HG02678 (cell line): ENCODE results near the gene PORCN.
A peak's percentile ranks its signal among the peaks of the same experiment; 100 is the strongest.

Experiments
- ATAC-seq: cut with Tn5 transposase; IDR thresholded peaks from one replicate; pipeline ENCODE4 v1.9.1; 2021; ENCODE audit warnings: mild to moderate bottlenecking, moderate library complexity; ENCODE audit not compliant: unreplicated experiment

Gene PORCN

DNA sequence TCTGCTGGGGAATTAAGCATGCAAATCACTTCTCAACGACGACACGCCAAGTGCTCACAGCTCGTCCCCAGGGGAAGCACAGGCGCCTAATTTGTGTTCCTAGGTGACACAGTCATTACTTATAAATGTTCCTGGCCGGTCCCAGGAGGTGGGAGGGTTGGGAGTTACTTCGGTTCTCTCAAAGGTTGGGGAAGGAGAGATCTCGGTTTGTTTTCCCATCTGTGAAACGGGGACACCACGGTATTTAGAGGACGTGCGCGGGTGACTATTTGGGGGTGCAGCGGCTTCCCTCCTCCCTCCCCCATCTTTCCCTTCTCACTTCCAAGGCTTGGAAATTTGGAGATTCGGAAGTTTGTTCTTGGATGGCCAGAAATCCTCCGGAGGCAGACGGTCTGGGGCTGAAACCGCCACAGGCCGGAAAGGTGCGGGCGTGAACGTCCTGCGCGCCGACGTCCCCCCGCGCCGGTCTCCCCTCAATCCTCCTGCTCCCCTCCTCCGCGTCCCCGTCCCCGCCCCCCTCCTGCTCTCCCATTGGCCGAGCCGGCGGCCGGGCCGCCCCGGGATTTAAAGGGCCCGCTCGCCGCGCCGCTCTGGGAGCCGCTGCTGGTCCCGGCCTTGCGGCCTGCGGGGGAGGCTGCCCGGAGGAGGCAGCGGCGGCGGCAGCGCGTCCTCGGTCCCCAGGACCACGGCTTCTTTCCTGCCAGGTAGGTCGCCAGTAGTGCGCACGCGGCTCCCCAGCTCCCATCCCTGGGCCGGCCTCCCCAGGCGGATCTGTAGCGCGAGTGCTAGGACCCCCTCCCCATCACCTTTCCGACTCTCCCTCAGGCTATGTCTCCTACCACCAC lies at the start of gene PORCN:
Gene PORCN, plus strand, starts transcription at position 593 of the 845 bp plus-strand sequence. CDS start 829 bp downstream, outside the sequence.
- peak; percentile 88 for ATAC-seq

DNA sequence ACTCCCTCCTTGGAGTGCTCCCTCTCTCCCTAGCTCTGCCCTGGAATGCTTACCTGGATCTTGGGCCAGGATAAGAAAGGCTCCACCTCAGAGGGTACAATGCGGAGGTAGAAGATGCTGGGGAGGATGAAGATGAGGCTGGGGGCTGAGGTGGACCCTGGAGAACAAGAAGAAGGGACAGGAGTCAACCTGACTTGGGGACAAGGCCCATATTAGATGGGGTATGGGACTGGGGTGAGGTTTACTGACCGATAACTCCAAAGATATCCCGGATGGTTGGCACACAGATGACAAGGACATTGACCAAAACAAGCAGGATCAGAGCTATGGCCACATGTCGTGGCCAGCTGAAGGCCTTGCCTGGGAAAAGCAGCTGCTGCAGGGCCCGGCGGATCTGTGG lies 49.3 kb upstream of the PORCN start:
- ATAC-seq = no peak

DNA sequence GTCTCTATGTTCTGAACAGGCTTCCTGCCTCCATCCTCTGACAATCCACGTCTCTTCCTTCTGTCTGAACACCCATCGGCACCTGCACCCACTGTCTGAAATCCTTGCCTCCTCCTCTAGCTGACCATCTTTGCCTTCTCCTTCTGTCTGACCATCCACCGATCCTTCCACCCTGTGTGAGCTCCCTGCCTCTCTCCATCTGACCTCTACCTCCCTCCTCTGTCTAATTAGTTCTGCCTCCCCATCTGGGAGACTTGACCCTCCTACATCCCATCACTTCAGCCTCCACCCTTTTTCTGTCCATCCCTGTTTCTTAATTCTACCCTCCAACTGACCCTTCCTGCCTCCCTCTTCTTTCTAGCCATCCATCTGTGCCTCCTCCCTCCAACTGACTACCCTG lies 48.8 kb upstream of the PORCN start:
- ATAC-seq = no peak

DNA sequence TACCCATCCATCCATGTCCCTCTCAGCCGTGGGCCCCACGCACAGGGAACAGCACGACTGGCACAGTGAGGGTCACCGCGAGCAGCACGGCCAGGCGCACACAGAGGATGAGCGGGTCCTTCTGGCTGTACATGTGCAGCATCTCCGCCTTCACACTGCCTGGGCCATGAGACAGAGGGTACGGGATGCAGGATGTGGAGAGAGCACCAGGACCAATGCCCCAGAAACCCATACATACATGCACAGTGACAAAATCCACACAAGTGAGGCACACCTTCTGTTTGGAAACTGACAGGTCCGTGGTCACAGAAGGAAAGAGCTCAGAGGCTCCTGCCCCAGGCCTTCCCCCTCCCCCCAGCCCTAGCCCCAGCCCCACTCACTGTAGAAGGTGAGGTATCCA lies 48.2 kb upstream of the PORCN start:
- ATAC-seq = no peak

DNA sequence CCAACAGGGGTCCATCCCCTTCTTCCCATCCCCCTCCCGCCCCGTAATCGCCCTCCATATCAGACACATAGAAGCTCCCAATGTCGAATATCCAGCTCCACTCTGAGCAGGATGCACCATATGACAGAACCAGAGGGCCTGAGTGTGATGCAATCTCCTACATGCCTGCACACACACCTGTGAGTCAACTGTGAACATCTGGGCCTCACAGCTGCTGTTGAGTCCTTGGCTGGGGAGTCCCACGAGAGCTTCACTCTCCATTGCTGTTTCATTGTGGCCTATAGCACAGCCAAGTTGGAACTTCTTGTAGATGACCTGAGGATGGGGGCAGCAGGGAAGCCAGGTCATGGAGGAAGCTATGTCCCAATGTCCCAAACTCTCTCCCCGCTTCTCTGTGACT lies 47.0 kb upstream of the PORCN start:
- ATAC-seq = no peak

DNA sequence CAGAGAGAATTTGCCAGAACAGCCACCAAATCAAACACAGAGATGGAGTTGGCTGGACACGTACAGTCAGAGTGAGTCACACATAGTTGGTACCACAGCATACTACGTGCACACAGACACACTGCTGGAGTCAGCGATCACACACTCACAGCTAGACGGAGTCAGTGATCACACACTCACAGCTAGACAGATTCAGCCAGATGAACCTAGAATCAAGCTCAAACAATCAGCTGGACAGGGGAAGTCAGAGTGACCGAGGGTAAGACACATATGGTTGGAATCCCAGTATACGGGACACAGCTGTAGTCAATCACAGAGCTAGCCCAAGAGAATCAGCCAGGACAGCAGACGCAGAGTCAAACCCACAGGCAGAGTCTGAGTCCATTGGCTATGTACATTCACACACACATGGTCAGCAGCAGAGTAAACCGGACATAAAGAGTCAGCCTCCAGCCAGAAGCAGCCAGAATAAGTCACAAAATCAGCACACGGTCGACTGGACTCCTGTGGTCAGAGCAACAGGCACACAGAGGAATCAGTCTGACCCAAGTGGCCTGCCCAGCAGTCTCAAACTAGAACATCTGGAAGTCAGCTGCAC lies 43.4 kb upstream of the PORCN start:
- no peak for ATAC-seq

DNA sequence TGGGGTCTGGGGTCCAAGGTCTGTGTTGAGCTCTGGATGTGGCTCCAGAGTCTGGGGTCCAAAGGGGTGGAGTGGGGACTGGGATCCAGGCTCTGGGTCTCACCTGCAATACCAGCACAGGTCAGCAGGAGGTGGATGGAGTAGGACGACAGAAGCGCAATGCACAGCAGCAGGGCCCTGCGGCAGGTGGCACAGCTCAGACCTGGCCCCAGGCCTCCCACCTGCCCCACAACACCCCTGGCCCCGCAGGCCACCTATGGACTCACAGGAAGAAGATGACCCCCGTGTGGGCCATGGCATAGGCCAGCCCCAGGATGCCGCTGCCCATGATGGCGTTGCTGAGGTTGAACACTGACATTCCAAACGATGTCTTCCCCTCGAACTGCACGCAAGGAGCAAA lies 42.1 kb upstream of the PORCN start:
- no peak for ATAC-seq

DNA sequence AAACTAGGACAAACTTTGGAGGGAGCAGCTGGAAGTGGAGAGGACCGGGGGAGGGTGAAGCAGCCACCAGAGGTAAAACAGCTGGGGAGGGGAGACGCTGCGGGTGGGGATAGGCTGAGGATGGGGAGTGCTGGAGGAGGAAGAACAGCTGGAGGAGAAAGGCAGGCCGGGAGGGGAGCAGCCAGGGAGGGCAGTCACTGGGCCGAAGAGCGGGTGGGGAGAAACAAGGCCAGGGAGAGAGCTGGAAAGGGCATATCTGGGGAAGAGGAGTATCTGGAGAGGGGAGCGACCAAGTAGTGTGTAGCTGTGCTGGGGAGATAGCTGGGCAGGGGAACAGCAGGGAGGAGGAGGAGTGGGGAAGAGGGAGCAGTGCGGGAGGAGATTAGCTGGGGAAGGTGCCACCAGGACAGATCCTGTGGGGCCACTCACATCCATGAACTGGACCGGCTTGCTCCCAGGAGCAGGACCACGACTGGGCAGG lies 41.5 kb upstream of the PORCN start:
- no peak for ATAC-seq

DNA sequence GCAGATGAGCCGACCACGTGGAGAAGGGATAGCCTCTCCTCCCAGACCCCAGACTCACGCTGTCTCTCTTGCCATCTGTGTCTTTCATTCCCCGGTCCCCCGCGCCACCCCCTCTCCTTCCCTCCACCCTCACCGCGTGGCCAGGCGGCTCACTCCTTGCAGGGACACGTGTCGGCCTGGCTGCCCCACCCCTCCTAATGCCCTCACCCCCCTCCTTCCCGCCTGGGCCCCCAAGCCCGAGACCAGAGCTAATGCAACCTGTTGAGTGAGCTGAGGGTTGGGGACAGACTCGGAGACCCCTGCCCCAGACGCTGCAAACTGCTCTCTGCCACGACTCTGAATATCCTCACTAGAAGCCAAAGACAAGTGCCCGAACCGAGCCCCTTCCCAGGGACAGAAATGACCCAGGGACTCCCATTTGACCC lies 40.5 kb upstream of the PORCN start:
- peak; percentile 57 for ATAC-seq

DNA sequence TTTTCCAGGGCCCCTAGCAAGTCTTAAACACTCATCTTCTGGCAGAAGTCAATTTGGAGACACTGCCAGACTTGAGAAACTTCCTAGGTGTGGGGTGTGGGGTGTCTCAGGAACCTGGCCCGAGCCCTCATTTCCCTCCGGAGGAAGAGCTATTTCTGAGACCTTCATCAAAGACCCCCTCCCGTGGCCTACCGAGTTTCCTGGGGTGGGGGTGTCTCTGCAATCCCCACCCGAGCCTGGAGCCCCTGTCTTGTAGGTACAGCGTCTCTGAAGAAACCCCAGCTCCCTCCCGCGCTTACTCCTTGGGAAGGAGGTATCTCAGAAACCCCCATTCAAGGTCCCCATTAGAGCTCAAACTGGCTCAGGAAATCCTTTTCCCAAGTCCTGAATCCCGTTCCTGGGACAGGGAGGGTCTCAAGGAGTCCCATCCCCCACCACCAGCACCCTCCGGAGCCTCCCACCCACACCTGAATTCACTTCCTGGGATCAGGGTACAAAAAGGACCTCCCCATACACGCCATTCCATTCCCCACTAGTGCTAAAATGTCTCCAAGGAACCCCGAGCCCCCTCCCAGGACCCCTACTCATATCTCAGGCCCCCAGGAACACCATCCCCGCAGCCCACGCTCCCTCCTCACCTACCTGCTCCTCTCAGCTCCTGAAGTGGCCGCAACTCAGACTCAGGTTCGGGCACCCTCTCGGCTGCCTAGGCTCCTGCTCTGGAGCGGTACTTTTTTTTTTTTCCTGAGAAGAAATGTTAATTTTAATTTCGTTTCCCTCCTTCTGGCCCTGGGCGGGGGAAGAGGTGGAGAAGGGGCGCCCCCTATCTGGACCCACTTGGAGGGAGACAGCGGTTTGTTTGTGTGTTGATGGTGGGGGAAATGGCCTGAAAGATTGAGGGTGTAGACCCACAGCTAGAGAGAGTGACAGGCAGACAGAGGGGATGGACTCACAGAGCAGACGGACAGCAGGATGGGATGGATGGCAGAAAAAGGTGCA lies 39.8 kb upstream of the PORCN start:
- peak; percentile 54 for ATAC-seq

DNA sequence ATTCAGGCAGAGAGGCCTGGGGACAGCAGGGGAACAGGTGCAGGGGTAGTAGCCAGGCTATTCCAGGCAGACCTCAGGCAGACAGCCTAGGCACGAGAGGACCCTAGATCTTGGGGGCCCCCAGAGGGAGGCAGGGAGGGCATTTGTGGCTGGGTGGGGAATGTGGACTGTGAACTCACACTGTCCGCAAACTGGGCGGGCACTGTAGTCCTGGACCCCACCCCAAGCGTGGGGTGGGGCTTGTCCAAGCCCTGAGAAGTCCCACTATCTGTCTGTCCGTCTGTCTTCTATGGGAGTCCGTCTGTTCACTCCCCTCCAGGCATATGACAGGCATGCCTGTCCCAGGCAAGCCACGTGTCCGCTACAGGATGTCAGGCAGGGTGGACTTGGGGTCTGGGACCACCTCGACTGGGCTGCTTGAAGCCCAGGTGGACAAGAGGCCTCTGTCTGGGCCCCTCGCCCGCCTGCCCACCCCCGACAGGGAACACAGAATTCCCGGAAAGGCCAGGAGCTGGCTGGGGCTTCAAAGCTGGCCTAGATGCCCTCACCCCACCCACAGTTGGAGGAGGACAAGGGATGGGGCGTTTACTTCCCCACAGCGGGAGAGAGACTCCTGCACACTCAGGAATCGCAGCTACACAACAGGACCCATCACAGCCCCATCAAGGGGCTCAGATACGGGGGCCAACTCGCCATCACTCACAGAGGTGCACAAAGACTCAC lies 38.5 kb upstream of the PORCN start, which contains the start of gene SLC38A5:
Gene SLC38A5, minus strand, starts transcription at position 151 of the 723 bp plus-strand sequence. CDS start 2,336 bp downstream, outside the sequence.
- ATAC-seq = no peak

DNA sequence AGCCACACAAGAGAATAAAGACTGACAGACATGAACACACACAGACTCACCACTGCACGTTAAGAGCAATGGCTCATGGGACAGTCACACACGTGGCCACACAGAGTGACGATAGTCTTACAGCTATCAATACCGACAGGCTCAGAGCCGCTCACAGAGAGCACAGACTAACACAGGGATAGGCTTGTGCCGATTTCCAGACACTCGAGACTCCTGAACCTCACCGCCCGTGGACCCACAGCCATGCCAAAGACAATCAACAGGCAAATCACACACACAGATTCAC lies 38.0 kb upstream of the PORCN start:
- ATAC-seq = no peak

DNA sequence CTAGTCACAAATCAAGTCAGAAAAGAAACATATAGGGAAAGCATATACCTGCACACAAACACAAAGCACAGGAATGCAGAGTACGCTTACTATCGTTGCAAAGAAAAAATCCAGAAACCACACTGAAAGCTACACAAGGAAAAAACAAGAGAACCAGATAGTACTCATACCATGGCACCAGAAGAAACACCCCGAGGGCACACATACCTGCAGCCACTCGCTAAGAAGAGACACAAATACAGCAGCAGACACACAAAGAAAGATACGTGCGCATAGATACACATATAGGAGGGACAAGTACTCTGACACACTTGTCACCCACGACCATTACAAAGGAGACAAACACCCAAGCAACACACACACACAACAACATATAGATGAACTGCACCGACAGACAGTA lies 37.3 kb upstream of the PORCN start:
- ATAC-seq = no peak

DNA sequence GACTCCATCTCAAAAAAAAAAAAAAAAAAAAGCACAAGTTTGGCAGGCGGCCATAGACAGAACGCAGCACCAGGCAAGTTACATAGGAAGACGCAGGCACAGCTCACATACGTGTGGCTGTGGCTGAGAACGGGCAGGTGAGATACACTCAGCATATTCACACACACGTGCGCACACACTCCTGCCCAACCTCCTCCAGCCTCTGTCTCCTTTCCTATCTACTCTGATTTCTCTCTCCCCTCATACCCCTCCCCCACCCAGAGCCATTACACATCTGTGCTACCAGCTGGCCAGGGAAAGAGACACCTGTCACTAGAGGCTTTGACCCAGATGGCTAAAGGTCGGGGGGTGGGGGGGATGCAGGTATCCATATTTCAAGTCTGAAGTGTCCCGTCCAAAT lies 36.6 kb upstream of the PORCN start:
- ATAC-seq = no peak

DNA sequence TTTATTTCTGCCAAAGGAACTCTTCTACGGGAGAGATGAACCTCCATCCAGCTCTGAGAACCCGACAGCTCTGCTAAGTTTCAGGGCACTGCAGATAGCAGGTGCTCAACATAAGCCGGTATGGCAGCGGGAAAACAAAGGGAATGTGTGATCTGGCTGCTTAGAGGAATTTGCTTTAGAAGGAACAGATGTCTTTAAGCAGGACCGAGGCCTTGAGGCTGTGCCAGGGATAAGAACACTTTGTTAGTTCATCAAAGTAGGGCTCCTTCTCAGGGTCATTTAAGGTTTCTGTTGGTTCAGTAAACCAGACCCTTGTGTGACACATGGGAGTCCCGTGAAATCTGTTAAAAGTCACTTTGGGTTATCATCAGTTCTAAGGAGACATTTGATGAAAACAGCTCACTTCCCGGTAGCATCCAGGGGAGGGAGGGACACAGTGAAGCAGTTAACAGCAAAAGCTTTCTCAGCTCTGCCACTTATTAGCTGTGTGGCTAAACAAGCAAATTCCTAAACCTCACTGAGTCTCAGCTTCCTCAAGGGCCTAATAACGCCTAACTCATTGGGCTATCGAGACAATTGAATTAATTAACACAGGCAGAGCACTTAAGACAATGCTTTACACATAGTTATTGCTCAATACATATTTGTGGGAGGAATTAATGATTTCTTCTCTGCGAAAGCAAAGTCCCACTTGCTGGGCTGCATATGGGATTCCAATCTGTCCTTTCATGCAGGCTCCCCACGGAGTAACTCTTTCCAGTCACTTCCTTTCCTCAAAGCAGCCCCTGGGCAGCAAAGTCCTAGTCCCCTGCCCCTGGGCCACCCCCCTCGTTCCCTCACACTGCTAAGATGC lies 35.7 kb upstream of the PORCN start:
- no peak for ATAC-seq

DNA sequence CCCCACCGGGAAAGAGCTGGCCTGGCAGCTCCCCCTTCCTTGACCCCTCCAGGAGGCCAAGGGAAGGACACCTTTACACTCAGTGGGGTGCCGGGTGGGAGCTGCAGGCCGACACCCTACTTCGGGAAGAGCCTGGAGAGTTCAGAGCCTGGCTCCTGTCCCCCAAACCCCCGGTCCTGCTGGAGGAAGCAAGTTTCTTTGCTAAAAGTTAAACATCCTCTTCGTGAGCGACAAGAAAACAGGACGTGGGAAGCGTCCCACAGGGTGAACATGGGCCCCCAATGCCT lies 35.1 kb upstream of the PORCN start:
- ATAC-seq = no peak

DNA sequence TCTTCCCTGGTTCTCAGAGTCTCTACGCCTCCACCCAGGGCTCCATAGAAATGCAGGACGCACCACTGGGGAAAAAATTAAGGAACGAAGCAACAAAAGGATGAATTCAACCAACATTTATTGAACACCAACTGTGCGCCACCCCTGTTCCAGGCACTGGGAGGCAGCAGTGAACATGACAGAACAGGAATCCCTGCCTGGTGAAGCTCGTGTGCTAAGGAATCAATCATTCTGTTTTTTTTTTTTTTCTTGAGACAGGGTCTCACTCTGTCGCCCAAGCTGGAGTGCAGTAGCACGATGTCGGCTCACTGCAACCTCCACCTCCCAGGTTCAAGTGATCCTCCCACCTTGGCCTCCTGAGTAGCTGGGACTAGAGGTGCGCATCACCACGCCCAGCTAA lies 34.7 kb upstream of the PORCN start:
- ATAC-seq = no peak

DNA sequence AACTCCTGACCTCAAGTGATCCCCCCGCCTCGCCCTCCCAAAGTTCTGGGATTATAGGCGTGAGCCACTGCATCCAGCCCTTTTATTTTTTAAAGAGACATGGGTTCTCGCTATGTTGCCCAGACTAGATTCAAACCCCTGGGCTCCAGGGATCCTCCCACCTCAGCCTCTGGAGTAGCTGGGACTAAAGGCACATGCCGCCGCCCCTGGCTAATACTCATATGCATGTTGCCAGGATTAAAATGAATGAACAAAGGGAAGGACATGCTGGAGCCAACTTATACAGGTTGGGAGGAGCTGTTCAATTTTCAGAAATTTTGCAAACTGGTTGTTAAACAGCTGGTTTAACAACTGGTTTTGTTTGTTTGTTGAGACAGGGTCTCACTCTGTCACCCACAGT lies 34.2 kb upstream of the PORCN start:
- no peak for ATAC-seq

DNA sequence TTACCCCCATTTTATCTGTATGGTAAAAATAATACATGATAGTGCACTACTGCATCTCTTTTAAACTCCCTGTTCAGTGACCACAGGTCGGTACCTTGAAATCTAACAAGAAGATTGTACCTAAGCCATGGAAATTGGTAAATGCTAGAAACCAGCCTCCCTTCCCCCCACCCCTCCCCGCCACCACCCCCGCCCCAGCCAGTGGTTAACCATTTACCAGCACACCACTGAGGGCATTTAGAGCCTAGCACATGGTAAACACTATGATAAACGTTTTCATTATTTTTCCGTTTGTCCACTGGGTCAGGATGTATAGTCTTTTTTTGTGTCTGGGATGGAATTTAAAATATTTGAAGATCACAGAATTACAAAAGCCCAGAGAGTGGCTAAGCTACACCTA lies 33.5 kb upstream of the PORCN start:
- no peak for ATAC-seq
